Suprapubic skin (tissue), 4 donors: ENCODE results near the gene LRG1. TPM values are rescaled to one million over a fixed set of nuclear protein-coding genes. Genes with fewer than 3 reads are reported as not detected.

Source experiments
- DNase-seq, 2 donors: peaks; one replicate each; pipeline ENCODE4 v3.0.0-alpha.2; 2019; ENCODE audit warnings: low spot score in 2 of 2
- H3K27ac ChIP-seq: fragments of 200-600 bp; sonication (generic); one replicate; pipeline ENCODE4 v1.5.1; 2019
- H3K27me3 ChIP-seq: fragments of 200-600 bp; sonication (generic); one replicate; pipeline ENCODE4 v1.5.1; 2019
- H3K36me3 ChIP-seq: fragments of 200-600 bp; sonication (generic); one replicate; pipeline ENCODE4 v1.5.1; 2019
- H3K4me1 ChIP-seq: fragments of 200-600 bp; sonication (generic); one replicate; pipeline ENCODE4 v1.5.1; 2019
- H3K4me3 ChIP-seq: fragments of 200-600 bp; sonication (generic); one replicate; pipeline ENCODE4 v1.5.1; 2019; ENCODE audit warnings: mild to moderate bottlenecking
- H3K9me3 ChIP-seq: fragments of 200-600 bp; sonication (generic); one replicate; pipeline ENCODE4 v1.5.1; 2019
- CTCF ChIP-seq, 2 donors: fragments of 200-600 bp in 1 of 2; fragments of 450-650 bp in 1 of 2; sonication (generic) in 1 of 2; IDR thresholded peaks; one replicate each; pipeline ENCODE4 v1.5.1; 2016 to 2019; ENCODE audit warnings: antibody characterized with exemption in 2 of 2, mild to moderate bottlenecking in 1 of 2, moderate library complexity in 1 of 2
- EP300 ChIP-seq: sonication (generic); formaldehyde crosslinking; IDR thresholded peaks from one replicate; pipeline ENCODE4 v1.6.1; 2017; ENCODE audit warnings: antibody characterized with exemption
- POLR2A ChIP-seq, 2 donors: fragments of 450-650 bp; IDR thresholded peaks; one replicate each; pipeline ENCODE4 v1.6.1; 2017; ENCODE audit warnings: antibody characterized with exemption in 2 of 2, mild to moderate bottlenecking in 2 of 2, moderate library complexity in 2 of 2
- POLR2AphosphoS5 ChIP-seq, 3 donors: sonication (generic); formaldehyde crosslinking; IDR thresholded peaks; one replicate each; pipeline ENCODE4 v1.6.1; 2017; ENCODE audit warnings: antibody characterized with exemption in 3 of 3
- WGBS: methylation state at CpG from one replicate; pipeline ENCODE4 v1.1.5; 2018; 5-methylcytosine and 5-hydroxymethylcytosine counted together
- total RNA-seq, 4 donors: library from RNA; depleted of rRNA; stranded (reverse); fragments of >200 nt; gene quantifications; one replicate each; pipeline ENCODE4 v1.1.0, GENCODE V29; 2016

Gene LRG1
- total RNA-seq, 4 donors from 2014 or later: 4.5 to 8.0 (median 6.3) TPM

- 91% methylated on average over 9 of the region's 12 CpGs for WGBS
- no peak for DNase-seq
- Histone ChIP-seq H3K4me3 (no peak overlapping the region), H3K27me3 (no peaks in the 10 kb centered on the region), H3K9me3 (no peaks in the 10 kb centered on the region), H3K36me3 (peaks cover 34% of the 10 kb centered on the region), H3K27ac (no peak overlapping the region), H3K4me1 (no peaks in the 10 kb centered on the region)
- TF ChIP-seq POLR2AphosphoS5 (IDR thresholded peaks at IDR 0.05) (no peak), EP300 (no peak), CTCF (IDR thresholded peaks at IDR 0.05) (no peak), POLR2A (IDR thresholded peaks at IDR 0.05) (no peak)
Measured at GRCh38 chr19:4507150-4507452, 32.7 kb downstream of the LRG1 start.

GRCh38 chr19:4506449-4507149 is 33.2 kb downstream of the LRG1 start:
- H3K4me3 ChIP-seq: no peak overlapping the region
- 84% methylated on average over 10 of the region's 17 CpGs for WGBS
- no peak for TF ChIP-seq POLR2AphosphoS5 (IDR thresholded peaks at IDR 0.05)
- TF ChIP-seq POLR2A (IDR thresholded peaks at IDR 0.05): no peak
- TF ChIP-seq EP300: no peak
- TF ChIP-seq CTCF (IDR thresholded peaks at IDR 0.05): no peak
- peaks cover 39% of the 10 kb centered on the region for H3K36me3 ChIP-seq
- no peak overlapping the region for H3K27ac ChIP-seq
- H3K9me3 ChIP-seq: no peaks in the 10 kb centered on the region
- H3K4me1 ChIP-seq: no peaks in the 10 kb centered on the region
- DNase-seq: no peak
- H3K27me3 ChIP-seq: no peaks in the 10 kb centered on the region

GRCh38 chr19:4505570-4506448 is 34.0 kb downstream of the LRG1 start:
- Histone ChIP-seq H3K36me3 (peaks cover 47% of the 10 kb centered on the region), H3K27ac (no peak overlapping the region), H3K4me3 (no peak overlapping the region), H3K4me1 (no peaks in the 10 kb centered on the region), H3K9me3 (no peaks in the 10 kb centered on the region), H3K27me3 (no peaks in the 10 kb centered on the region)
- 92% methylated on average over 34 of the region's 34 CpGs for WGBS
- no peak for DNase-seq
- no peak for TF ChIP-seq POLR2AphosphoS5 (IDR thresholded peaks at IDR 0.05)
- no peak for TF ChIP-seq POLR2A (IDR thresholded peaks at IDR 0.05)

GRCh38 chr19:4504891-4505569 is 34.8 kb downstream of the LRG1 start:
- Histone ChIP-seq H3K4me1 (no peaks in the 10 kb centered on the region), H3K36me3 (peaks cover 54% of the 10 kb centered on the region), H3K27ac (no peak overlapping the region), H3K27me3 (no peaks in the 10 kb centered on the region), H3K9me3 (no peaks in the 10 kb centered on the region), H3K4me3 (no peak overlapping the region)
- 80% methylated on average over 11 of the region's 15 CpGs for WGBS
- no peak for TF ChIP-seq CTCF (IDR thresholded peaks at IDR 0.05)
- no peak for TF ChIP-seq POLR2AphosphoS5 (IDR thresholded peaks at IDR 0.05)
- TF ChIP-seq POLR2A (IDR thresholded peaks at IDR 0.05): no peak
- no peak for TF ChIP-seq EP300
- DNase-seq: no peak

- TF ChIP-seq POLR2A (IDR thresholded peaks at IDR 0.05) (no peak), POLR2AphosphoS5 (IDR thresholded peaks at IDR 0.05) (no peak), CTCF (IDR thresholded peaks at IDR 0.05) (no peak), EP300 (no peak)
Measured at GRCh38 chr19:4504297-4504701, 35.5 kb downstream of the LRG1 start.

More at GRCh38 chr19:4504297-4504701, 35.5 kb downstream of the LRG1 start:
- DNase-seq: no peak
- H3K36me3 ChIP-seq: peaks cover 62% of the 10 kb centered on the region
- no peak overlapping the region for H3K27ac ChIP-seq
- H3K9me3 ChIP-seq: no peaks in the 10 kb centered on the region
- H3K4me3 ChIP-seq: no peak overlapping the region
- no peaks in the 10 kb centered on the region for H3K27me3 ChIP-seq
- WGBS: 40% methylated on average over 2 of the region's 23 CpGs
- H3K4me1 ChIP-seq: no peaks in the 10 kb centered on the region
